Lower lobe of right lung (tissue), 2 donors: ENCODE measurements around the gene PHC3. TPM values are rescaled to one million over a fixed set of nuclear protein-coding genes. Genes with fewer than 3 reads are reported as not detected.

Source experiments
- ATAC-seq, 2 donors: fragments of 200-7000 bp; cut with Tn5 transposase; one replicate each; pipeline ENCODE4 v1.9.1; 2020 to 2022; ENCODE audit warnings: mild to moderate bottlenecking in 2 of 2, moderate library complexity in 2 of 2
- DNase-seq: peaks from one replicate; pipeline ENCODE4 v3.0.0-alpha.2; 2020
- H3K27ac ChIP-seq: fragments of 200-600 bp; one replicate; pipeline ENCODE4 v1.8.0; 2022
- H3K27me3 ChIP-seq: fragments of 200-600 bp; one replicate; pipeline ENCODE4 v1.8.0; 2022; ENCODE audit warnings: low read depth
- H3K36me3 ChIP-seq: fragments of 200-600 bp; one replicate; pipeline ENCODE4 v1.8.0; 2022; ENCODE audit warnings: mild to moderate bottlenecking
- H3K4me1 ChIP-seq: fragments of 200-600 bp; one replicate; pipeline ENCODE4 v1.8.0; 2022
- H3K4me3 ChIP-seq: fragments of 200-600 bp; one replicate; pipeline ENCODE4 v1.8.0; 2022; ENCODE audit warnings: mild to moderate bottlenecking
- H3K9me3 ChIP-seq: fragments of 200-600 bp; one replicate; pipeline ENCODE4 v1.8.0; 2022
- intact Hi-C: fragments of 100-400 bp; cut with DNase I; formaldehyde crosslinking; loops from one replicate; pipeline ENCODE4 v1.11.0; 2022
- total RNA-seq: library from RNA; stranded (reverse); fragmentation: NEBNext Ultra II Directional; extraction: Animal tissue kit (Norgen Biotek cat#: 25700); gene quantifications from one replicate; pipeline ENCODE4 v1.2.1, GENCODE V29; 2021
- TF ChIP-seq, protein P1 (sequence below): fragments of 200-600 bp; IDR thresholded peaks from one replicate; pipeline ENCODE4 v1.8.0; 2022; ENCODE audit warnings: antibody characterized with exemption, mild to moderate bottlenecking
- donor health status: DM: no; HTN: yes; CAD: no; lungs with severe emphysema.

Gene PHC3
- total RNA-seq, 1 donor from 2014 or later, result 89.9 TPM

DNA sequence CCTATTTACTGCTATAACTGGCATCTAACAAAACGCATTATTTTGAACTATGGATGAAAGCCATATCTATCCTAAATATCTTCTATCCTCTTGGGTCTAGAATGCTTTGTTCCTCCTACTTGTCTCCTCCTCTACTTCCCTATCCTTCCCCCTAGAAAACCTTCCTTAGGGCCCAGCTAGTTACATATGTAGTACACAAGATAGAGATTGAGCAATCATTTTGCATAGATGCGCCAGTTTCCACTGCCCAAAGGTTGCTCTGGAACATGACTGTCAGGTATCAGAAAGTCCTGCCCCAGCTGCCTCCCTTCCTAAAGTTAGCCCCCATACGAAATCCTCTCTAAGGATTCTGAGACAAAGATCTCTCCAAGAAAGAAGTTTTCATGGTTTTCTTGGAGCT lies 88.6 kb downstream of the PHC3 start:
- Histone ChIP-seq H3K27ac (no peak overlapping the region), H3K36me3 (peaks cover 71% of the 10 kb centered on the region), H3K4me1 (no peaks in the 10 kb centered on the region), H3K27me3 (no peaks in the 10 kb centered on the region), H3K9me3 (no peaks in the 10 kb centered on the region), H3K4me3 (no peak overlapping the region)
- intact Hi-C loops, result no loop called here
- ATAC-seq (no peak), DNase-seq (no peak)
- TF ChIP-seq, protein P1, sequence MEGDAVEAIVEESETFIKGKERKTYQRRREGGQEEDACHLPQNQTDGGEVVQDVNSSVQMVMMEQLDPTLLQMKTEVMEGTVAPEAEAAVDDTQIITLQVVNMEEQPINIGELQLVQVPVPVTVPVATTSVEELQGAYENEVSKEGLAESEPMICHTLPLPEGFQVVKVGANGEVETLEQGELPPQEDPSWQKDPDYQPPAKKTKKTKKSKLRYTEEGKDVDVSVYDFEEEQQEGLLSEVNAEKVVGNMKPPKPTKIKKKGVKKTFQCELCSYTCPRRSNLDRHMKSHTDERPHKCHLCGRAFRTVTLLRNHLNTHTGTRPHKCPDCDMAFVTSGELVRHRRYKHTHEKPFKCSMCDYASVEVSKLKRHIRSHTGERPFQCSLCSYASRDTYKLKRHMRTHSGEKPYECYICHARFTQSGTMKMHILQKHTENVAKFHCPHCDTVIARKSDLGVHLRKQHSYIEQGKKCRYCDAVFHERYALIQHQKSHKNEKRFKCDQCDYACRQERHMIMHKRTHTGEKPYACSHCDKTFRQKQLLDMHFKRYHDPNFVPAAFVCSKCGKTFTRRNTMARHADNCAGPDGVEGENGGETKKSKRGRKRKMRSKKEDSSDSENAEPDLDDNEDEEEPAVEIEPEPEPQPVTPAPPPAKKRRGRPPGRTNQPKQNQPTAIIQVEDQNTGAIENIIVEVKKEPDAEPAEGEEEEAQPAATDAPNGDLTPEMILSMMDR, result no peak

DNA sequence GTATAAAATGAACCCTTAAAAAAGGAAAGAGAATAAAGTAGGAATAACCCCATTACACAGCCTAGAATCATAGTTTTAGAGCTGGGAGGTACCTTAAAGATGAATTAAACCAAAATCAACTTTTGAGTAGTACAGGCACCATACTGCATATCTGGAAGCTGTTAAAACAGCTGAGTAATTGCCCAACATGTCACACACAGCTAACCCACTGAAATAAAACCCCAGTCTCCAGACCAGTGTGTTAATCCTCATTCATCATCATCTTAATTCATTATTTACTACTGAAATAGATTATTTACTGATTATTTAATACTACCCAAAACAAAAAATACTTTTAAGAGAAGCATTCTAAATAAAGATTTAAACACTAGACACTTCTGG lies 90.9 kb downstream of the PHC3 start:
- ATAC-seq (peak in 1 of 2 donors; percentile 37), DNase-seq (no peak)
- TF ChIP-seq, protein P1, result no peak
- H3K27me3 ChIP-seq, result no peaks in the 10 kb centered on the region
- H3K9me3 ChIP-seq, result no peaks in the 10 kb centered on the region
- H3K27ac ChIP-seq, result no peak overlapping the region
- H3K4me1 ChIP-seq, result no peaks in the 10 kb centered on the region
- intact Hi-C loops, result no loop called here
- peaks cover 71% of the 10 kb centered on the region for H3K36me3 ChIP-seq
- H3K4me3 ChIP-seq, result no peak overlapping the region

DNA sequence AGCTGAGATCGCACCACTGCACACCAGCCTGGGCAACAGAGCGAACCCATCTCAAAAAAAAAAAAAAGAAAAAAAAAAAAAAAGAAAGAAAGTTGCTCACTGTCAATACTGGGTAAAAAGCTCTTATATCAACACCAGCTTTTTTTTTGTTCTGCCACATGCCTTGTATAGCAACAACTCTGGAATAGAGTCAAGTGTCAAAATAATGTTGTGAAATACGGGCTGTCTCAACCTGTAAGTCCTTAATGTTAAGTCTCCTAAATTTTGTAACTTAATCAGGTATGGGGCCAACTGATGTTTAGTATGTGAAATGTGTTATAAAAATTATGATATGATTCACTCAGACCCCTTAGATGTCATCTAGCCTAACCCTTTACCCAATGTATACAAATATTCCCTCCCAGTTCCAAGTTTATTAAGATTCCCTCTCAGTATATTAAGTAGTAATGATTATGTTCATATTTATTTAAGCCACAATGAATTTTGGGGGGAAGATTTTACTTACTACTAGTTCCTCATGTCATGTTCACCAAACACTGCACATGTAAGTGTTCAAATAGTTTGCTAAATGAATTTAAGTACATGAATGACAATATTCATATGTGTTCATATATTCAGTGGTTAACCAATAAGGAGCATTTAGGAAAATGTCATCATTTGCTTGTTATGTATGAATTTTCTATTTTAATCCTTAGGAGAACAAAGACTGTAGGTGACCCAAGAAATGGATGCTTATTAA lies 91.5 kb downstream of the PHC3 start:
- H3K9me3 ChIP-seq, result no peaks in the 10 kb centered on the region
- H3K27ac ChIP-seq, result no peak overlapping the region
- TF ChIP-seq, protein P1, result no peak
- DNase-seq, result no peak
- peaks cover 71% of the 10 kb centered on the region for H3K36me3 ChIP-seq
- no peaks in the 10 kb centered on the region for H3K27me3 ChIP-seq
- H3K4me3 ChIP-seq, result no peak overlapping the region
- no peaks in the 10 kb centered on the region for H3K4me1 ChIP-seq
- intact Hi-C loops, result no loop called here
- ATAC-seq, result peak; percentile 56 to 78

DNA sequence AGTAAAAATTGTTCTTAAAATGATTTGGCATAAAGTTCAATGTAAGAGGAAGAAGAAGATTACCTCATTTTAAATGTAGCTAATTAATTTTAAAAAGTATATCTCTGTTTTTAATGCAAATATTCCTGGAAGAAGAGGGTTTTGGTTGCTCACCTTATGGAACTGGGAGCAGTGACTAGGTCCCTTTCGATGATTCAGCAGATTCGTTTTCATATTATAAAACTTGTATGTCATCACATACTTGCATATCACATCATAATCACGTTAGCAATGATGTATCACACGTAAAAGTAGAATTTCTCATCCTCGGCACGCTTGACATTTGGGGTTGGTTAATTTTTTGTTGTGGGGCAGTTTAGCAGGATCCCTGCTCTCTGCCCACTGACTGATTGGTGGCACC lies 96.1 kb downstream of the PHC3 start:
- Histone ChIP-seq H3K4me1 (no peaks in the 10 kb centered on the region), H3K27me3 (no peaks in the 10 kb centered on the region), H3K27ac (no peak overlapping the region), H3K4me3 (no peak overlapping the region), H3K9me3 (no peaks in the 10 kb centered on the region), H3K36me3 (peaks cover 68% of the 10 kb centered on the region)
- ATAC-seq, result no peak
- DNase-seq, result no peak
- intact Hi-C loops, result no loop called here
- TF ChIP-seq, protein P1, result no peak

DNA sequence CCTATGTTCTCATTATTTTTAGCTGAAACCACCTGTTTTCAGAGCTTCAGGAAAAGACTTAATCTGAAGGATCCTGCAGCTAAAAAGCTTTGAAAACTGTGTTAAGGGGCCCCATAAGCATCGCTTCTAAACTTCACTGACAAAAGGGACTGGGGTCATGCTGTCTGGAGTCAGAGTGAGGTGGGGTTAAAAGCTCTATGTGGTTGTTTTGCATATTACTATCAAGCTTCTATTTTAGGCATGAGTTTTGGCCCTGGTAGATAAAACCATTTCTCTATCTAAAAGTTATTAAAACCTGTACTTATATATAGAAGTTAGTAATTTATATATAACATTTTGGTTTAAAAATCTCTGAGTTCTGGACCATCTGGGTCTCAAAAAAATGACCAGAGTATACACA lies 98.2 kb downstream of the PHC3 start:
- H3K9me3 ChIP-seq, result no peaks in the 10 kb centered on the region
- no peaks in the 10 kb centered on the region for H3K4me1 ChIP-seq
- peaks cover 60% of the 10 kb centered on the region for H3K36me3 ChIP-seq
- intact Hi-C loops, result no loop called here
- no peaks in the 10 kb centered on the region for H3K27me3 ChIP-seq
- DNase-seq, result no peak
- no peak overlapping the region for H3K4me3 ChIP-seq
- no peak for ATAC-seq
- no peak overlapping the region for H3K27ac ChIP-seq
- TF ChIP-seq, protein P1, result no peak
